ENCODE results near the gene STK11.
"Not testable (repeated sequence)": the region's sequence is repeated elsewhere in the genome, so short reads cannot be mapped to it uniquely, and the experiment has no call there.

The STK11 gene

GRCh38 chr19:1244693-1245451 is 39.3 kb downstream of the STK11 start:
- in situ Hi-C loops (cut with MboI; ENCODE audit: low sequenced_read_pairs, unreplicated experiment): no loop called here
- TF ChIP-seq, protein P1, sequence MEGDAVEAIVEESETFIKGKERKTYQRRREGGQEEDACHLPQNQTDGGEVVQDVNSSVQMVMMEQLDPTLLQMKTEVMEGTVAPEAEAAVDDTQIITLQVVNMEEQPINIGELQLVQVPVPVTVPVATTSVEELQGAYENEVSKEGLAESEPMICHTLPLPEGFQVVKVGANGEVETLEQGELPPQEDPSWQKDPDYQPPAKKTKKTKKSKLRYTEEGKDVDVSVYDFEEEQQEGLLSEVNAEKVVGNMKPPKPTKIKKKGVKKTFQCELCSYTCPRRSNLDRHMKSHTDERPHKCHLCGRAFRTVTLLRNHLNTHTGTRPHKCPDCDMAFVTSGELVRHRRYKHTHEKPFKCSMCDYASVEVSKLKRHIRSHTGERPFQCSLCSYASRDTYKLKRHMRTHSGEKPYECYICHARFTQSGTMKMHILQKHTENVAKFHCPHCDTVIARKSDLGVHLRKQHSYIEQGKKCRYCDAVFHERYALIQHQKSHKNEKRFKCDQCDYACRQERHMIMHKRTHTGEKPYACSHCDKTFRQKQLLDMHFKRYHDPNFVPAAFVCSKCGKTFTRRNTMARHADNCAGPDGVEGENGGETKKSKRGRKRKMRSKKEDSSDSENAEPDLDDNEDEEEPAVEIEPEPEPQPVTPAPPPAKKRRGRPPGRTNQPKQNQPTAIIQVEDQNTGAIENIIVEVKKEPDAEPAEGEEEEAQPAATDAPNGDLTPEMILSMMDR (IDR thresholded peaks at IDR 0.05; ENCODE audit: borderline replicate concordance, control extremely low read depth, extremely low read depth, insufficient read depth, missing control alignments): no peak
- DNase-seq (ENCODE audit: low spot score): no peak

DNA sequence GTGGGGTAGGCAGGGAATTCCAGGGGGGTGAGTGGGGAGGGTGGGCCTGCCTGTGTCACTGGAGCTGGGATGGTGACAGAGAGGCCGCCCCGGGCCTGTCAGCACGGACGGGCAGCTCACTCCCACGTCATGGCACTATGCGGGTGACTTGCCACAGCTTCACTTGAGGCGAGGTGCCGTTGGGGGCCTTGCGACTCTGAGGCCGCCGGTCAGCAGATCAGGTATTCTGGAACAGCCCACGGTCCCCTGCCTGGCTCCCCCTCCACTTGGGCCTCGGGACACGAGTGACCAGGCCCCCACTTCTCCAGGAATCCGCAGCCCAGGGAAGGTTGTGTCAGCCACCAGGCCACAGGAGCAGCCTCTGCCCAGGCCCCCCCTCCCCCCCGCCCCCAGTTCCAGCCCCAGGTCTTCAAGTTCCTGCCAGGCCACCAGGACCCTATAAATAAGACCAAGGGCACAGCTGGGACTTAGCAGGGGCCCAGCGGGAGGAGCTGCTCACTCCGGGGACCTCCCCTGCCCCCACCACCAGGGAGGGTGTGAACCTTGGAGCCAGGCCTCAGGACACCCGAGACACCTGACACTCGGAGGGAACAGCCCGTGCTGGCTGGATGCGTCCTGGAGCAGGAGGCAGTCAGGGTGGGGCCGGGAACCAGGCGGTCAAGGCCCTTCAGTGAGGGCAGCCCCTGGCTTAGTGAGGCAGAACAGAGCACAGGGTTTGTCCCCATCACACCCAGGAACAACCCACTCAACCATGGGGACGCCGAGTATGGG is 40.1 kb downstream of the STK11 start:
- no peak for DNase-seq (ENCODE audit: low spot score)
- TF ChIP-seq, protein P1 (IDR thresholded peaks at IDR 0.05; ENCODE audit: borderline replicate concordance, control extremely low read depth, extremely low read depth, insufficient read depth, missing control alignments): no peak
- in situ Hi-C loops (cut with MboI; ENCODE audit: low sequenced_read_pairs, unreplicated experiment): no loop called here

DNA sequence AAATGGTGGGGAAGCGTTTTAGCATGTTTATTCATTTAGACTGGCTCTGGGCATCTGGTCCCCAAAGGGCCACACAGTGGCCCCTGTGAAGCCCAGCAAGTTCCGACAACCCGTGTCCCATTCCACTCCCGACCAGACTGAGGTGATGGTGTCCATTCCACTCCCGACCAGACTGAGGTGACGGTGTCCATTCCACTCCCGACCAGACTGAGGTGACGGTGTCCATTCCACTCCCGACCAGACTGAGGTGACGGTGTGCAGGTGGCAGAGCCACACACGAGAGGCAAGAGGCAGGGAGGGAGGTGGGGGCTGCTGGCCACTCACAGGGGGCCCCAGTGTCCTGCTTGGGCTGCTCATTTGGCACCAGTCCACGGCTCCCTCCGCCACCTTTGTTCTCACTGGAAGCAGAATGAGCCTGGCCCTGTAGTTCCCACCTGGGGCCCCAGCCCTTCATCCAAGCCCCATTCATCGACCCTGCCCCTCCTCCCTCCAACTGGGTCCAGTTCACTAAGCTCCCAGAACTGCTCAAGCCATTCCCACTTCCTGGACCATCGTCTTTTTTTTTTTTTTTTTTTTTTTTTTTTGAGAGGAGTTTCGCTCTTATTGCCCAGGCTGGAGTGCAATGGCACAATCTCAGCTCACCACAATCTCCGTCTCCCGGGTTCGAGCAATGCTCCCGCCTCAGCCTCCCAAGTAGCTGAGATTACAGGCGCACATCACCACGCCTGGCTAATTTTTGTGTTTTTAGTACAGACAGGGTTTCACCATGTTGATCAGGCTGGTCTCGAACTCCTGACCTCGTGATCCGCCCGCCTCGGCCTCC is 40.9 kb downstream of the STK11 start:
- in situ Hi-C loops (cut with MboI; ENCODE audit: low sequenced_read_pairs, unreplicated experiment); DNase-seq (ENCODE audit: low spot score): not testable (repeated sequence)

DNA sequence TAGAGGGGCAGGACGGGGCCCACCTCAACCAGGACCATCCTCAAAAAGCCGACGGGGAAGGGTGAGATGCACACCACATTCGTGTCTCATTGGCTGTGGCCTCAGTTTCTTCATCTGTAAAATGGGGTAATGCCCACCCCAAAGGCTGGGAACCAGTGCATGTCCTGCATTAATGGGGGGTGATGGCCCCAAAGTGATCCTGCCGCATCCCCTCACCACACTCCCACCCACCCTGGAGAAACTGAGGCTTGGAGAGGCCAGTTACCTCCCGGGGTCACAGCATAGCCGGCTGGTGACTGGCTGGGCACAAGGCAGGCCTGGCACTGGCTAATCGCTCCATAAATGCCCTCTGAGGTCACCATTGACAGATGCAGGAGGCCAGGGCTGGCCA is 42.2 kb downstream of the STK11 start:
- in situ Hi-C loops (cut with MboI; ENCODE audit: low sequenced_read_pairs, unreplicated experiment): no loop called here
- DNase-seq (ENCODE audit: low spot score): no peak
- TF ChIP-seq, protein P1 (IDR thresholded peaks at IDR 0.05; ENCODE audit: borderline replicate concordance, control extremely low read depth, extremely low read depth, insufficient read depth, missing control alignments): no peak

DNA sequence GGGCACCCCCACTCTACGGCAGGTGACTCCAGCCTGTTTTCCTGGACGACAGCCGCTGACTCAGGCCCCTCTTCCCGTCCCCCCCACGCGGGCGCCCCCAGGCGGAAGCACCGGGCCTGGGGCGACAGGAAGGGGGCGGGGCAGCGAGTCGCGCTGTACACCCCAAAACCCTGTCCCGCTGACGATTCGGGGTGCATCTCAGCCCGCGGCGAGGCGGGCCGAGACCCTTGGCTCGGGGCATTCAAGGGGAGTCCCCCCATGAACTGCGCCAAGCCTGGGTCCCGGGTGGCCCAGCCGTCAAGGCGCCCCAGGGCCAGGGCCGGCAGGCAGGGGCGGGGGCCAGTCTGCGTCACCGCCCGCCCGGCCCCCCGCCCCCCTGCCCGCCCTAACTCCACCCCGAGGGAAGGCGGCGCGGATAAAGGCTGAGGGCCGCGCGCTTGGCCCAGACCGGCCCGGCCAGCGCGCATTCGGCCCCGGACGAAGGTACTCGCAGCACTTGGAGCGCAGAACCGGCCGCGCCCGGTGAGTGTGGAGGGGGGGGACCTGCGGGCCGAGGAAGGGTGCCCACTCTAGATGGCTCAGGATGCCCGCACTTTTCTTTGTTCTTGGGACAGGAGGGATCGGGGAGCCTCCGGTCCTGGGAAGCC is 42.7 kb downstream of the STK11 start, which contains the start of gene MIDN:
MIDN (plus strand) TSS at position 445 of the 647 bp plus-strand sequence. CDS start 1,714 bp downstream, outside the sequence.
- TF ChIP-seq, protein P1 (IDR thresholded peaks at IDR 0.05; ENCODE audit: borderline replicate concordance, control extremely low read depth, extremely low read depth, insufficient read depth, missing control alignments): peak; percentile 22
- in situ Hi-C loops (cut with MboI; ENCODE audit: low sequenced_read_pairs, unreplicated experiment): no loop called here
- peak; percentile 85 for DNase-seq (ENCODE audit: low spot score)

- DNase-seq (ENCODE audit: low spot score): peak; percentile 81
- in situ Hi-C loops (cut with MboI; ENCODE audit: low sequenced_read_pairs, unreplicated experiment): no loop called here
- TF ChIP-seq, protein P1 (IDR thresholded peaks at IDR 0.05; ENCODE audit: borderline replicate concordance, control extremely low read depth, extremely low read depth, insufficient read depth, missing control alignments): peak; percentile 90
Observed at GRCh38 chr19:1248786-1249297, 43.3 kb downstream of the STK11 start.
